Brain microvascular endothelial cell (primary cell): ENCODE results near the gene PDGFD.

Experiments used
- DNase-seq: peaks from one replicate; pipeline ENCODE4 v3.0.0-alpha.2; 2020
- H3K27ac ChIP-seq: fragments of 250-450 bp; sonication (Bioruptor Pico); 2 replicates; pipeline ENCODE4 v1.5.1; 2020; ENCODE audit warnings: mild to moderate bottlenecking, moderate library complexity
- H3K27me3 ChIP-seq: fragments of 250-450 bp; sonication (Bioruptor Pico); replicated peaks from 2 replicates; pipeline ENCODE4 v1.5.1; 2020; ENCODE audit warnings: mild to moderate bottlenecking
- H3K36me3 ChIP-seq: fragments of 250-450 bp; sonication (Bioruptor Pico); replicated peaks from 2 replicates; pipeline ENCODE4 v1.5.1; 2020; ENCODE audit warnings: mild to moderate bottlenecking
- H3K4me3 ChIP-seq: 2 replicates; pipeline ENCODE4 v1.5.1; 2011; ENCODE audit warnings: low read depth, mild to moderate bottlenecking, control low read depth, low read length, moderate library complexity
- CTCF ChIP-seq: IDR thresholded peaks from 2 replicates; pipeline ENCODE4 v1.5.1; 2011; ENCODE audit warnings: low read depth, mild to moderate bottlenecking, moderate library complexity, low read length, control low read depth, inconsistent platforms; ENCODE audit errors: missing control alignments
- in situ Hi-C: cut with HindIII; loops from 2 replicates; pipeline ENCODE4 v1.10.0; 2017; ENCODE audit warnings: low sequenced_read_pairs, low pct_ligation_motif_present

Gene PDGFD

GRCh38 chr11:104060004-104060794 is 103.7 kb downstream of the PDGFD start:
- Histone ChIP-seq H3K4me3 (no peak overlapping the region), H3K27ac (no peak overlapping the region), H3K36me3 (no peaks in the 10 kb centered on the region), H3K27me3 (no peaks in the 10 kb centered on the region)
- no peak for DNase-seq
- TF ChIP-seq CTCF, result no peak
- in situ Hi-C loops, result no loop called here

GRCh38 chr11:104058680-104059079 is 105.3 kb downstream of the PDGFD start:
- no peak for TF ChIP-seq CTCF

GRCh38 chr11:104057908-104058307 is 106.0 kb downstream of the PDGFD start:
- in situ Hi-C loops, result no loop called here
- no peak overlapping the region for H3K4me3 ChIP-seq
- no peak for DNase-seq
- no peaks in the 10 kb centered on the region for H3K36me3 ChIP-seq
- H3K27me3 ChIP-seq, result no peaks in the 10 kb centered on the region
- TF ChIP-seq CTCF, result no peak
- no peak overlapping the region for H3K27ac ChIP-seq

More at GRCh38 chr11:104058680-104059079, 105.3 kb downstream of the PDGFD start:
- DNase-seq, result no peak
- Histone ChIP-seq H3K4me3 (no peak overlapping the region), H3K27me3 (no peaks in the 10 kb centered on the region), H3K36me3 (no peaks in the 10 kb centered on the region), H3K27ac (no peak overlapping the region)
- in situ Hi-C loops, result no loop called here

GRCh38 chr11:104055596-104055995 is 108.4 kb downstream of the PDGFD start:
- in situ Hi-C loops, result no loop called here
- H3K36me3 ChIP-seq, result no peaks in the 10 kb centered on the region
- no peak overlapping the region for H3K4me3 ChIP-seq
- no peaks in the 10 kb centered on the region for H3K27me3 ChIP-seq
- no peak overlapping the region for H3K27ac ChIP-seq
- no peak for DNase-seq
- TF ChIP-seq CTCF, result no peak

- no peak for DNase-seq
- Histone ChIP-seq H3K36me3 (no peaks in the 10 kb centered on the region), H3K27me3 (no peaks in the 10 kb centered on the region), H3K27ac (no peak overlapping the region), H3K4me3 (no peak overlapping the region)
- in situ Hi-C loops, result no loop called here
- TF ChIP-seq CTCF, result no peak
Measured at GRCh38 chr11:104054911-104055529, 108.9 kb downstream of the PDGFD start.
